ENCODE measurements around the gene TMC2.

The TMC2 gene

DNA sequence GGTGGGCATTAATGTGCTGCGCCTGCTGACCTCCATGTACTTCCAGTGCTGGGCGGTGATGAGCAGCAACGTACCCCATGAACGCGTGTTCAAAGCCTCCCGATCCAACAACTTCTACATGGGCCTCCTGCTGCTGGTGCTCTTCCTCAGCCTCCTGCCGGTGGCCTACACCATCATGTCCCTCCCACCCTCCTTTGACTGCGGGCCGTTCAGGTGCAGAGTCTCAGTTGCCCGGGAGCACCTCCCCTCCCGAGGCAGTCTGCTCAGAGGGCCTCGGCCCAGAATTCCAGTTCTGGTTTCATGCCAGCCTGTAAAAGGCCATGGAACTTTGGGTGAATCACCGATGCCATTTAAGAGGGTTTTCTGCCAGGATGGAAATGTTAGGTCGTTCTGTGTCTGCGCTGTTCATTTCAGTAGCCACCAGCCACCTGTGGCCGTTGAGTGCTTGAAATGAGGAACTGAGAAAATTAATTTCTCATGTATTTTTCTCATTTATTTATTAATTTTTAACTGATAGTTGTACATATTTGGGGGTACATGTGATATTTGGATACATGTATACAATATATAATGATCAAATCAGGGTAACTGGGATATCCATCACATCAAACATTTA lies 80.8 kb downstream of the TMC2 start:
- H3K27ac ChIP-seq = no peak overlapping the region
- ChIA-PET CTCF (no interaction called here), POLR2A (ENCODE audit: low non-redundant PET) (no interaction called here)
- TF ChIP-seq, protein P1, sequence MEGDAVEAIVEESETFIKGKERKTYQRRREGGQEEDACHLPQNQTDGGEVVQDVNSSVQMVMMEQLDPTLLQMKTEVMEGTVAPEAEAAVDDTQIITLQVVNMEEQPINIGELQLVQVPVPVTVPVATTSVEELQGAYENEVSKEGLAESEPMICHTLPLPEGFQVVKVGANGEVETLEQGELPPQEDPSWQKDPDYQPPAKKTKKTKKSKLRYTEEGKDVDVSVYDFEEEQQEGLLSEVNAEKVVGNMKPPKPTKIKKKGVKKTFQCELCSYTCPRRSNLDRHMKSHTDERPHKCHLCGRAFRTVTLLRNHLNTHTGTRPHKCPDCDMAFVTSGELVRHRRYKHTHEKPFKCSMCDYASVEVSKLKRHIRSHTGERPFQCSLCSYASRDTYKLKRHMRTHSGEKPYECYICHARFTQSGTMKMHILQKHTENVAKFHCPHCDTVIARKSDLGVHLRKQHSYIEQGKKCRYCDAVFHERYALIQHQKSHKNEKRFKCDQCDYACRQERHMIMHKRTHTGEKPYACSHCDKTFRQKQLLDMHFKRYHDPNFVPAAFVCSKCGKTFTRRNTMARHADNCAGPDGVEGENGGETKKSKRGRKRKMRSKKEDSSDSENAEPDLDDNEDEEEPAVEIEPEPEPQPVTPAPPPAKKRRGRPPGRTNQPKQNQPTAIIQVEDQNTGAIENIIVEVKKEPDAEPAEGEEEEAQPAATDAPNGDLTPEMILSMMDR (conservative IDR thresholded peaks at IDR 0.05; ENCODE audit: low read depth) = no peak
- DNase-seq (ENCODE audit: low spot score) = no peak

DNA sequence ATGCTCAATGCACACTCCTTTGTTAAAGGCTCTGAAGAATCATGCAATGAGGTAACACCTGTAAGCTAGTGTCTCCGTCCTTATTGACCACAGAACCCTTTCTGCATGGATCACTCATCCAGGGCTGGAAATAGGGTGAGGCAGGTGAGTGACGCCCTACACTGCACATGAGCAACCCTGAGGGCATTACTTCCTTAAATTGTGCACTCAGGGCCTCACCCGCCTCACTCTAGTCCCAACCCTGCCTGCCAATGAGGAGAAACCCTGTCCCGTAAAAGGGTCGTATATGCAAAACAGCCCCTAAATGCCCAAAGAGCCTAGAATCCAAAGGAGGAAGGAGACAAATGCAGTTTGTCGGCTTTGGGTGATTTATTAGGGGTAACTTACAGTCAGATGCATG lies 82.4 kb downstream of the TMC2 start:
- CTCF ChIA-PET = no interaction called here
- no peak for DNase-seq (ENCODE audit: low spot score)
- TF ChIP-seq, protein P1 (conservative IDR thresholded peaks at IDR 0.05; ENCODE audit: low read depth) = no peak
- H3K27ac ChIP-seq = no peak overlapping the region
- POLR2A ChIA-PET (ENCODE audit: low non-redundant PET) = no interaction called here

DNA sequence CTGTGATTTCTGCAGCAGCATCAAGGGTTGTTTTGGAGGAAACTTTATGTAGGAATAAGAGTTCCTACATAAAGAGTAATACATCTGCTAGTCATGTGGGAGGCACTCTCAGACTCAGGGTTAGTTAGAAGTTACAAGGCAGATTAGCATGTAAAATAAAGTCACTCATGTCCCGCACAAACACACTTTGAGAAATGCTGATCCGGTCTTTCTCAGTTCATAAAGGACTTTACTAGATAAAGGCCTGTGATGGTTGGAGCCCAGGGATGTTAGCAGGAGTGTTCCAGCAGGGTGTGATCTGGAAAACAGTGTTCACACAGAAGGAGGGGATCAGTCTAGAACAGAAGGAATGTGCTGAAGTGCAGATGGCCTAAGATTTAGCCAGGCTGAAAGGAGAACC lies 83.0 kb downstream of the TMC2 start:
- ChIA-PET CTCF (no interaction called here), POLR2A (ENCODE audit: low non-redundant PET) (no interaction called here)
- TF ChIP-seq, protein P1 (conservative IDR thresholded peaks at IDR 0.05; ENCODE audit: low read depth) = no peak
- H3K27ac ChIP-seq = no peak overlapping the region
- no peak for DNase-seq (ENCODE audit: low spot score)

DNA sequence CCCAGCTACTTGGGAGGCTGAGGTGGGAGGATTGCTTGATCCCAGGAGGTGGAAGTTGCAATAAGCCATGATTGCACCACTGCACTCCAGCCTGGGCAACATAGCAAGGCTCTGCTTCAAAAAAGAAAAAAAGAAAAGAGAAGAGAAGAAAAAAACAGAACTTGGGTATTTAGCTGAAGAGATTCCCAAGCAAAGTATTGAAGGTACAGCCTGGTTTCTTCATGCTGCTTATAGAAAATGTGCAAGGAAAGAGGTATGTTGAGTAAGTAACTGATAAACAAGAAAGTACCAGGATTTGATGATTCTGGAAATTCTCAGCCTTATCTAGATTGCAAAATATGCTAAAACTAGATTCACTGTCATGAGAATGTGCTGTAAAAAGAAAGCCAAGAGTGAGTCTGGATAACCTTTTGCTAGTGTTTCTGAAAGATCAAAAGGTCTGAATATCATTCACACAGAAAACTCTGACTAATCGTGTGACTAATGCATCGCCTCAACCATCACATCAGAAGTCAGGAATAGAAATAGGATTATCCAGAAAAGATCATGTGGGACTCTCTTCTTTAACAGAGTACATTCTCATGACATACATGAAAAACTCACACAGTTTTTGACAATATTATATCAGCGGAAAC lies 83.7 kb downstream of the TMC2 start:
- H3K27ac ChIP-seq = no peak overlapping the region
- POLR2A ChIA-PET (ENCODE audit: low non-redundant PET) = no interaction called here
- peak; percentile 56 for DNase-seq (ENCODE audit: low spot score)
- TF ChIP-seq, protein P1 (conservative IDR thresholded peaks at IDR 0.05; ENCODE audit: low read depth) = no peak
- CTCF ChIA-PET = no interaction called here

DNA sequence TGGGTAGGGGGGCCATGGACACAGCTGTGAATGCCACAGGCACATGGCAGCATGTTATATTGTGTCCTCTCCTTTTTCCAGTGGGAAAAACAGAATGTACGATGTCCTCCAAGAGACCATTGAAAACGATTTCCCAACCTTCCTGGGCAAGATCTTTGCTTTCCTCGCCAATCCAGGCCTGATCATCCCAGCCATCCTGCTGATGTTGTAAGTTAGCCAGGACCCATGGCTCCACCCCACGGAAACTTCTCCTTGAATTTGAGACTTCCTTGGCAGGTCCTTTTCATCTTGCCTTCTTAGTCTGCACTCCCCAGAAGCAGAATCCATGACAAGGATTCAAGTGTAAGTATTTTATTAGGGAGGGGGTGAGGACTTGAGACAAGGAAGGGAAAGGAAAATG lies 87.8 kb downstream of the TMC2 start:
- CTCF ChIA-PET = interaction anchor here (0.5 kb wide), 1 partner anchor 129 kb away, joined by 3 read pairs; no protein-coding TSS in a partner anchor

DNA sequence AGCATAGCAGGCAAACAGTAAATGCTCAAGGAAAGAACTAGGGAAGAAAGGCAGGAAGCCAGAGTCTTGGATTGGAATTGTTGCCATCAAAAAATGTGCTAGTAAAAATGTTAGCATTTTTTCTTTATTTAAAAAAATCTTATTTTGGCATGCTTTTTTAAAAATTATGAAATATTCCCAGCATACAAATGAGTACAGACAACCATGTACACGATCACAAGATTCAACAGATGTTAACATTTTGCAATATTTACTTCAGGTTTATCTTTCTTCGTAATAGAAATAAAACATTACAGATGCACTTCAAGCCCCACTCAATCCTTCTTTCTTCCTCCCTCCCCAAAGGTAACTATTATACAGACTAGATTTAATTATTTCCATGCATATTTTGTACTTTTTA lies 88.7 kb downstream of the TMC2 start:
- ChIA-PET CTCF (interaction anchor here (0.5 kb wide), 1 partner anchor 128 kb away, joined by 3 read pairs; no protein-coding TSS in a partner anchor), POLR2A (ENCODE audit: low non-redundant PET) (no interaction called here)
- TF ChIP-seq, protein P1 (conservative IDR thresholded peaks at IDR 0.05; ENCODE audit: low read depth) = no peak
- H3K27ac ChIP-seq = no peak overlapping the region
- DNase-seq (ENCODE audit: low spot score) = no peak

More for the DNA sequence above, 87.8 kb downstream of the TMC2 start:
- POLR2A ChIA-PET (ENCODE audit: low non-redundant PET) = no interaction called here
- no peak overlapping the region for H3K27ac ChIP-seq
- TF ChIP-seq, protein P1 (conservative IDR thresholded peaks at IDR 0.05; ENCODE audit: low read depth) = no peak
- no peak for DNase-seq (ENCODE audit: low spot score)
